NCI-H345 treated with DMSO at 0.1 percent for 48 hours (cell line): ENCODE results near the gene CREBRF.
A peak's percentile ranks its signal among the peaks of the same experiment; 100 is the strongest.
"Not testable (repeated sequence)": the region's sequence is repeated elsewhere in the genome, so short reads cannot be mapped to it uniquely, and the experiment has no call there.

Experiments
- DNase-seq: peaks from one replicate; lab custom pipeline; 2025; ENCODE audit not compliant: unreplicated experiment; lab: John Stamatoyannopoulos, UW

Gene CREBRF

DNA sequence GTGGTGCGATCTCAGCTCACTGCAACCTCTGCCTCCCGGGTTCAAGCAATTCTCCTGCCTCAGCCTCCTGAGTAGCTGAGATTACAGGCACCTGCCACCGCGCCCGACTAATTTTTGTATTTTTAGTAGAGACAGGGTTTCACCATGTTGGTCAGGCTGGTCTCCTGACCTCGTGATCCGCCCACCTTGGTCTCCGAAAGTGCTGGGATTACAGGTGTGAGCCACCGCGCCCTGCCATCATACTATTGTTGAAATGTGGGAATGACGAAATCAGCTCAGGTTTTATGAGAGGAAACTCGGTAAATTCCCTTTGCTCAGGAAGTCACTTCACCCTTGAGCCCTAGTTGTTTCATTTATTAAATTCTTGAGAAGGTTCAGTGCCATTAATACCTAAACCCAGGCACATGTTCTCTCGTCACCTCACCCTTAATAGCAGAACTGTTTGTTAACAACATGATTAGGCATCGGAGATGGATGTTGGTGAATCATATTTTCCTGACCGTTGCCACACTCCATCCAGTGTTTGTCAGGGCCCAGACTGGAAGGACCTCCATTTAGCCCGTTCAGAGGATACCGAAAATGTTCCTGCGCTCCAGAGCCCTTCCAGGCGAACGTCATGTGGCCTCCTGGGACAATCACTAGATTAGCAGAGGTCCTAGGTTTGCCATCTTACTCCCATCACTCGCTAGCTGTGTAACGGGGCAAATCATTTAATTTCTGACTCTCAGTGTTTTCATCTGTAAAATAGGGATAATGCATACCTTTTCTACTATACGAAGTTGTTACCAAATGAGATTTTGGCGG is 20.0 kb upstream of the CREBRF start:
- DNase-seq, result no peak

DNA sequence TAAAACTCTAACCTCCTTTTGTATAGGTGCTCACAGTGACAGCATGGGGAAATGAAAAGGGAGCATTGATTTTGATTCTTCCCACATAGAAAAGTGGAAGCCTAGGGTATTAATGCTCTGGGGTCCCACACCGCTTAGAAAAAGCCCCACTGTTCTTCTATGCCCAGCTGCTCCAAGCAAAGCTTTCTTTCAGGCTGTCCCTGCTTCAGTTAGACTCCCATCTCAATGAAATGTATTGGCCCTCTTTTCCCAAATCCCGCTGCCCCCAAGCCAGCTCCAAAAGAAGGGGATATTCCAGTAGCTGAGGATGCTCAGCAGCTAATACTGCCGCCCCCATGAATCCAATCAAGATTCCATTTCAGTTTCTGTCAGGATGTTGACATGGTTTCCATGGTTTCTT is 17.0 kb upstream of the CREBRF start:
- DNase-seq, result no peak

DNA sequence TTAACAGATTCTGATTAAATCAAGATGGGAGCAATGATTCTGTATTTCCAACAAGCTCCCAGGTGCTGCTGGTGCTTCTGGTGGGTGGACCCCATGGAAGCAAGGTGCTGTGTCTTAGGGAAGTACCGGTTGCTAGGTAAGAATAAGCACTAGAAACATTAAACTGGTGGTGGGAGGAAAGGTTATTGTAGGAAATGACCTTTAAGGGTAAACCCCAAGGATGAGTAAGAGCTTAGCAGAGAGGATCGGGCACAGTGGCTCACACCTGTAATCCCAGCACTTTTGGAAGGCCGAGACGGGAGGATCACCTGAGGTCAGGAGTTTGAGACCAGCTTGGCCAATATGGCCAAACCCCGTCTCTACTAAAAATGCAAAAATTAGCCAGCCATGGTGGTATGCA is 16.2 kb upstream of the CREBRF start:
- no peak for DNase-seq

DNA sequence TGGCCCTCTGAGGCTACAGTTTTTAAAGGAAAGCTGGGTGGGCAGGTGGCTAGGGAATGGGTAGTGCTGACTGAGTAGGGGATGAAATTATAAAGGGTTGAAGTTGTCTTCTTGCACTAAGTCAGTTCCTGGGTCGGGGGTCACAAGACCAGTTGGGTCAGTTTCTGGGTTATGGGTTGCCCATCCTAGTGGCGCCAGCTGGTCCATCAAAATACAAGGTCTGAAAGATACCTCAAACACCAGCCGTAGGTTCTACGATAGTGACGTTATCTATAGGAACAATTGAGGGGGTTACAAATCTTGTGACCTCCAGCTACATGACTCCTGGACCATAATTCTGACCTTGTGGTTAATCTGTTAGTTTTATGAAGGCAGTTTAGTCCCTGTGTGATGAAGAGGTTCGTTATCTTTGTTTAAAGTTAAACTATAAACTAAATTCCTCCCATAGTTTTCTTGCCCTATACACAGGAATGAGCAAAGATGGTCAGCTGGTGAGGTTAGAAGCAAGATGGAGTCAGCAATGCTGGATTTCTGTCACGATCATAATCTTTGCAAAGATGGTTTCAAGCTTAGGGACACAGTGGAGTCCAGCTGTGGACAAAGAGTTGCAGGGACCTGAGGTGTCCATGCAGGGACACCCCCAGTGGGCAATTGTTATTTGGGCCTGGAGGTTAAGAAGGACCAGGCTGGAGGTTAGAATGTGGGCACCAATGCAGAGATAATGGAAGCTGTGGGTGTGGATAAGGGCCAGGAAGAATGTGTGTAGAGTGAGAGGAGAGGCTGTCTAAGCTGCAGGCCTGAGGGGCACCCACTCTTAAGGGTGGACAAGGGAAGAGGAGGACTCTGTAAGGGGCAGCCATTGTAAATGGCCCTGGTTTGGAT is 14.0 kb upstream of the CREBRF start:
- no peak for DNase-seq

DNA sequence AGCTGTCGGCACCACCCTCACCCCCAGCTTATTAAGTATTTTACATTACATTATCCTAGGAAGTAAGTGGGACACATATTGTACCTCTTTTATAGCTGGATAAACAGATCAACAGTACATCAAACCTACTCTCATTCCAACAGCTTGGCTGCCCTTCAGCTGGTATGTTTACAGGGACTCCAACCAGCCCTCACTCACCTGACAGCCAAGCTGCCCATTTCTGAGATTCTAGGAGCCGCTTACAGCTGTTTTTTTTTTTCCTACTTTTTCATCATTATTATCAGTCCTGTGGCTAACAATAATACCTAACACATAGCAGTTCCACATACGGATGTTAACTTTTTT is 13.4 kb upstream of the CREBRF start:
- no peak for DNase-seq

DNA sequence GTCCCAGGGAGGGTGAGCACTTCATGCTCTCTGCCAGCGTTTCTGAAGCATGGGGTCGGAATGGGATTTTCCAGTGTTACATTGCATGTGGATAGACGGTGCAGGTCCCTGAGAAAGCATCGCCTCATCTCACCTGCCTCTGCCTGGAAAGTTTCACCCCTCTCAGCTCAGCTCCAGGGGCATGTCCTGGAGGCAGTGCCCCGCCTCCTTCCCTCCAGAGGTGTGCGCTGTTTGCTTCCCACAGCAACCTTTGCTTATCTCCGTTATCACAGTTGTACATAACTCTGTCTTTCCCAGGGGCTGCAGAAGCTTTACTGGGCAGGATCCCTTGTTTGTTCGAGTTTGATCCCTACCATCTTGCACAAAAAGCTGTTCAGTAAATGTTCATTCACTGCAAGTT is 10.7 kb upstream of the CREBRF start:
- DNase-seq, result no peak

DNA sequence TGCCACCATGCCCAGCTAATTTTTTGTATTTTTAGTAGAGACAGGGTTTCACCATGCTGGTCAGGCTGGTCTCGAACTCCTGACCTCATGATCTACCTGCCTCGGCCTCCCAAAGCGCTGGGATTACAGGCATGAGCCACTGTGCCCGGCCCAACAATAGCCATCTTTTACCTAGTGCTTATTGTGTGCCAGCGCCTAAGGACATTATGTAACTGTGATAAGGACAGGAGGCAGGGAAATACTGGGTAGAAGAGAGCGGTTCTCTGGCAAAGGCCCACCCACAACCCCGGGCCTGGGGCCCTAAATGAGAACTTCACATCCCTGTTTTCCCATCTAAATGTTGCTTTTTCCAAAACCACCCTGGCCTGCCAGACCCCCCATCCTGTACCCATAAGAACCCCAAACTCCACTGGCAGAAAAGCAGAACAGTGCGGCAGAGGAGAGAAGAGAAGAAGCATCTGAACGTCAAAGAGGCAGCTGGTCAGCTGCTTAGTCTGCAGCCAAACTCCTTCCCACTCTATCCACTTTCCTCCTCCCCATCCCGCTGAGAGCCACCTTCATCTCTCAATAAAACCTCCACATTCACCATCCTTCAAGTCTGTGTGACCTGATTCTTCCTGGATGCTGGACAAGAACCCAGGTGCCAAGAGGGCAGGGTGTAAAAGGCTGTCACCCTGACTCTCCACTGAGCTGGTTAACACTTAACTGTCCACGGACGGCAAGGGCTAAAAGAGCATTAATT is 8.9 kb upstream of the CREBRF start:
- not testable (repeated sequence) for DNase-seq

DNA sequence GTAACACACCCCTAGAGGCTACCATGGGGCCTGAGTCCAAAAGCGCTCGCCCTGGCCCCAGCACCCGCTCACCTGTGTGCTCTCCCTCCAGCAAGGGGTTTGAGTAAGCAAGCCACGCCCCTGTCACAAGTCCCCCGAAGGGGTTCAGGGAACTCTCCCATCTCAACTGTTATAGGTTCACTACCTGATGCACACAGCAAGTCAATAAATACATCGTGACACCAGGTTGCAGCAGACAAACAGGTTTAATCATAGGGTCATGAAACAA is 8.4 kb upstream of the CREBRF start:
- DNase-seq, result no peak

DNA sequence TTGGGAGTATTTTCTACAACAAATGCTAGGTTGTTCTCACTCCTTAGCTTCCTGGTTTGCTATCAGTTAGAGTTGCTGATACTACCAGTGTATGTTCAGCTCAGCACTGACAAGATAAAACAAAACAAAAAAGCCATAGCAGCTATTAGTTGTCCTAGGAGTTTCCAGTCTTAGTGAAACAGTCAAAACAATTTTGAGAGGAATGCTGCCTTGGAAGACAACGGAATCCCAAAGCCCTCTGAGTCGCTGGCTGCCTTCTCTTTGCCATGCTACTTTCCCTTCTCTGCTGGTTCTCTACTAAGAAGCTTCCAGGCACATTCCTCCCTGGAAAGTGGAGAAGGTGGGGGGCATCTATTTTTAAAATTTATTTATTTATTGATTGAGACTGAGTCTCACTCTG is 5.4 kb upstream of the CREBRF start:
- no peak for DNase-seq

DNA sequence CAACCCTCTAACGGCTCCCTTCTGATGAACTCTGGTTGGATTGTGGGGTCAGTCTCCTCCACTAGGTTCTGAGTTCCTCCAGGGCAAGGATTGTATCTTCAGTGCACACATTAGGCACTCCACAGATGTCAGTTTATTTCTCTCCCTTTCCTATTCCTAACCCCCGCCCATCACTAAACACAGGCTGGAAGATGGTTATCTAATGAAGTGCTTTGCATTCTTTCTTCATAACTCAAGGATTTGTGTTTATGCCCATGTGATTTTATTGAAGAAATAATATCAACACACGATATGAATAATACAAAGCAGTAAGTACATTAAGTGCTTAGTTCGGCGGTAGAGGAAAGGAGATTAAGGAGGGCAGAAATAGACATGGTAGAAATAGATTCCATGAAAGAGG is 4.4 kb upstream of the CREBRF start:
- DNase-seq, result no peak

DNA sequence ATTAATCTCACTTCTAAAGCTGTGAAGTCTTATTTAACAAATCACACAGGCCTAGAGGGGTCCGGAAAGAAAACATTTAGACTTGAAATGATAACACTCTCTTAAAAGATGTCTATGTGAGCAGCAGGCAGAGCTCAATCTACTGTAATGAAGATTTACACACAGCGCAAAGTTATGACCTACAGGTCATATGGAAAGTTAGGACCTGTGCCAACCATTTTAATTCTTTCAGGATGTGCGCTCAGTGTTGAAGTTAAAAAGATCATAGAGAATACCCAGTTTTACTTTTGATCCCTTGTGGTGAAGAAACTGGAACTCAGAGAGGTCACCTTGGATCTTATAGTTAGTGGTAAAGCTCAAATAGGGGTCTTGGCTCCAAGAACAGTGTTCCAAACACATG is 3.1 kb upstream of the CREBRF start:
- DNase-seq, result no peak

DNA sequence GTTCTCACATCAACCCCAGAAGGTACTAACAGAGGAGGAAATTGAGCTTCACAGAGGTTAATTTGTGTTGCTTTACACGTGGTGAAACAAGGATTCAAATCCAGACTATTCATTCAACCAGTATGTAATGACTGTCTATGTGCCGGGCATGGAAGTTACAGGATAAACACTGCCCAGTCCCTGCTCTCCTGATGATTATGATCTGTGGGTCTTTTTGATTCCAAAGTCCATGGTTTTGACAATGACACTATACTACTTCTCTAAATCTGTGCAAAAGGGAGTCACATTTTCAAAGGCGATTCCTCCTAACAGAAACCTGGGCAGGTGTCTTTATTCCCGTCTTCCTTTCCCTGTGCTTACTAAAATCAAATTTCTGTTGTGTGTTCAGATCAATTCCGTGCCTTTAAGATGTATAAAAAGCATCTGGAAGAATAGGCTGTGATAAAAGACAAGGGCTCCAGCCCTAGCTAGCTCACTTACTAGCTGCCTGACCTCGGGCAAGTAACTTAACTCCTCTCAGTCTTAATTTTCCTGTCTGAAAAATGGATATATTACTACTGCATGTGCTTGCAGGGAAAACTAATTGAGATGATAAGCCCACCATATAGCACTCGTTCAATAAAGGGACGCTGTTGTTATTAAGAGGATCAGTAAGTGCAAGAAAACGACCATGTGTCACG is 970 bp upstream of the CREBRF start:
- no peak for DNase-seq

DNA sequence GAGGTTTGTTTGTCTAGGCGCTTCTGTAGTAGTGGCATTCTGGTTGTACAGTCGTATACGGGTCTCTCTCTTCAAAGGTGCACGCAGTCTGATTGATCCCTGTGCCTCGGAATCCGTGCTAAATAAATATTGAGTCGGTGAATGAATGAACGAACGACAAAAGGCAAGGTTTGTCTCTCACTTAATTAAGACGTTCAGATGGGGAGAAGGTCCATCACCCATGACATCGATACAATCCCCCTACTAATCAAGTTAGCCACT is 500 bp upstream of the CREBRF start:
- DNase-seq, result peak; percentile 48

DNA sequence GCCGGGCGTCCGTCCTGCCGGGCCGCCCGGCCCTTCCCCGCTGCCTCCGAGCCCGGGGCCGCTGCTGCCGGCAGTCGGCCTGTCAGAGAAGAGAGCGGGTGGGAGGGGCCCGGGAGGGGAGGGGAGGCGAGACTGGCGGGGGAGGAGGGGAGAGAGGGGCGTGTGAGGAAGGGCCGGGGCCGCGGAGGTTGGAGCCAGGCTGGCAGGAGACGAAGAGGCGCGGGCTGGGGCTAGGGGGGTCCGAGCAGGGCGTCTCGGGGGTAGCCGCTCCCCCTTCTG is 570 bp downstream of the CREBRF start:
- DNase-seq, result no peak

DNA sequence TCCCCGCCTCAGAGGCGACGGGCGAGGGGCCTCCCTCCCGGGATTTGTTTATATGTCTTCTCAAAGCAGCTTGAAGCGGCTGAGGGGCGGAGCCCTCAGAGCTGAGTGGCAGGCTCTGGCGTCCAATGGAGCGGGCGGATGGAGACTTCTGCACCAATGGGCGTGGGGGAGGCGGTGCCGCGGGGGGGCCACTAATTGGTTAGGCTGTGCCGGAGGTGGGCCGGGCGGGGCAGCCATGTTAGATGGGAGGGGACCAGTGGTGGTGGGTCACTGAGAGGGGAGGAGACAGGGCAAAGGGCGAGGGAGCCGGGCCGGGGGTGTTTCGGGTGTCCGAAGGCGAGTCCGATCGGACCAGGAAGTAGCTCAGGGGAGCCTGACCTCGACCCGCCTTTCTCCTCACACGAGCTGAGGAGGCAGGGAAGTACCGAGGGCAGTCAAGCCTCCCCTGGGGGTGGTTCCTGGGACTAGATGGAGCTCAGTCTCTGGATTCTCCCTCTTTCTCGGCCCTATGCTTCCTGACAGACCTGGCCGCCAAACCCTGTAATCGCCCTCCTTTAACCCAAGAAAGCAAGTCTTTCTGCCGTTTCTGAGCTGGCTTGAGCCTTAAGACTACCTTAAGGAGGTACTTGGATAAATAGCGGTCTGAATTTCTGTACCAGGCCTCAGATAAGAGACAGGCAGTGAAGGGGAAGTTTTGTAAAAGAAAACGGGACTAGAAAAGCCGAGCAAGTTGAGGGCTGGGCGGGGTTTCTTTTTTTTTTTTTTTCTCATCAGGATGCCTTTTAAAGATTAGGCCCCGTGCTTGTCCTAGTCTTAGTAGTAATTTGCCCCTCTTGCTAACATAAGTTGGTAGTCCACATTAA is 1.1 kb downstream of the CREBRF start:
- peak; percentile 93 for DNase-seq

DNA sequence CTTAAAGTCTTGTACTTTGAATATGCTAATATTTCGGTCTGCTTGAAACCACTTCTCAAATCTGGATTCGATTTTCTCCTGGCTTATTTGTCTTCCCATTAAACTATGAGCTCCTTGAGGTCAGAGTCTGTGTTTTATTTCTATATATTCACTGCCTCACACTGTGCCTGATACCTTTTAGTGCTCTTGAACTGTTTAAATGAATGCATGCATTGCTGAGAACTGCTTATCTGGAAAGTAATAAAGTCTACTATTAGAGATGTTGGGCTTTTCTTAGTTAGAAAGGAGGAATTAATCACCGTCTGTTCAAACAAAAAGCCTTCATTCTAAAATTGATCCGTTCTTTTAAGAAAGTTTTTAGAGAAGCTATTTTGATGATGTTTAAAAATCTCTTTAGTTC is 6.0 kb downstream of the CREBRF start:
- DNase-seq, result no peak

DNA sequence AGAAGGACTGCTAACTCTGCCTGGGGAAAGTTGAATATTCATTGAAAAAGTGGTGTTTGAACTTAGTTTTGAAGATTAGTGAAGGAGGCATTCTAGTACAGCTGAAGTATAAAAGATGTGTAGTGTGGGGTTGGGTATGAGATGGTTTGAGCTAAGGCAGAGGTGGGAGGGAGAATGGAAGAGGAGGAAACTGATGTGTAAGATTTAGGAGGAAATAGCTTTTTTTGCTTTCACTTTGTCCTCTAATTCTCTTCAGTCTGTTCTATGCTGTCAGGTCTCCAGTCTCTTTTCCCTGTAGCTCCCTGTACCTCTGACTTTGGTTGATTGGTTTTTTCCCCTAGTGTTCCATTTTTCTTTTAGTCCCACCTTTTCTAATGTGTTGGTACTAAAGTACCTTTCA is 9.0 kb downstream of the CREBRF start:
- DNase-seq, result no peak

DNA sequence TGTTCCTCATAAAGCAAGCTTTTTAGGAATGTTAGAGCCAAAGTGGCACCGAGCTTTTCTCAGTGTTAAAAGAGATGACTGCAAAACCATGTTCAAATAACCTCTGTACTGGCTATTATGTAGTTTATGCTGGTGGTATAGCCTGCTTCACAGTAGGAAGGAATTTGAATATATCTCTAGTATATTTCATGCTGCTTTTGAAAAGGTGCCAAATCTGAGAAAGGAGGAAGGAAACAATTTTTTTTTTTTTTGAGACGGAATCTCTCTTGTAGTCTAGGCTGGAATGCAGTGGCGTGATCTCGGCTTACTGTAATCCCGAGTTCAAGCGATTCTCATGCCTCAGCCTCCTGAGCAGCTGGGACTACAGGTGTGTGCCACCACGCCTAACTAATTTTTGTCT is 13.5 kb downstream of the CREBRF start:
- no peak for DNase-seq

DNA sequence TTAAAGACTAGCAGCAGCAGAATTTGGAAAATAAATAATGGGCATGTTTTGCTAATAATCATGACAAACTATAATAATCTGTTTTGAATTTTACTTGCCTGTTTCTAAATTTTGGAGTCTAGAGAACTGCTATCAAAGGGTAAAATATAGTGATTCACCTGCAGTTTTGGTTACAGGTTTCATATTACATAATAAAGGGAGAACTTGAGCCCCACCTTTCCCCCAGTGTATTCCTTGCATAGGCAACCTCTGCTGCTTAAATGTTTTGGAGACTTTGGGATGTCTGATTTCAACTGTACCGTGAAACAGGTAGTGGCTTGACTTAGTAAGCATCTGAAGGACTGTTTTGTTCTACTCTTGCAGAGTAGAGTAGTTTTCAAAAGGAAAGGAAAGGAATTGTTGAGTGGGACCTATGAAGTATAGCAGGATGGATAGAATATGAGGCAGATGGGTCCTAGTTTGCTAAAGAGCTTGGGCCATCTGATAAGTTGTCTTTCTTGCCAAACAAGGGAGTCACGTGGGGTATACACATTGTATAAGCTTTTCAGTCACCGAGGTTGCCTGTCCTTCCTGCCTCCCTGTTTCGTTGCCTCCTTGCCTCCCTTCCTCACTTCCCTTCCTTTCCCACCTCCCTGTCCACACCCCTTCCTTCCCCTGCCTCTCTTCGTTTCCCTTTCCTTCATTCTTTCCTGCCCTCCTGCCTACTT is 19.1 kb downstream of the CREBRF start:
- no peak for DNase-seq

DNA sequence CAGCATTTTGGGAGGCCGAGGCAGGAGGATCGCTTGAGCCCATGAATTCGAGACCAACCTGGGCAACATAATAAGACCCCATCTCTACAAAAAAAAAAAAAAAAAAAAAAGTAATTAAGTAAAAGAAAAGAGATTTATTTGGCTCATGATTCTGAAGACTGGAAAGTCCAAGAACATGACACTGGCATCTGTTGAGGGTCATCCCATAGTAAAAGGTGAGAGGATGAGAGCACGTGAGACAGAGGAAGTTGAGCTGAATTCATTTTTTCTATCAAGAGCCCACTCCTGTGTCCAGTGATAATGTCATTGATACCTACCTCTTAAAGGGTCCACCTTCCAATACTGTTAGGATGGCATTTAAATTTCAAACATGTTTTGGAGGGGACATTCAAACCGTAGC is 19.8 kb downstream of the CREBRF start:
- no peak for DNase-seq
